HG03457 (cell line): Measurements from ENCODE around the gene F8A1.
"Not testable (repeated sequence)": the region's sequence is repeated elsewhere in the genome, so short reads cannot be mapped to it uniquely, and the experiment has no call there.

Source experiments
- ATAC-seq: cut with Tn5 transposase; IDR thresholded peaks from one replicate; pipeline ENCODE4 v1.9.1; 2021; ENCODE audit warnings: moderate number of reproducible peaks; ENCODE audit not compliant: unreplicated experiment

Gene F8A1

GRCh38 chrX:154886069-154886788 lies at the start of gene F8A1:
F8A1 (plus strand) TSS chrX:154886355; CDS start chrX:154886375, 20 bp downstream.
- ATAC-seq = peak; percentile 63

- no peak for ATAC-seq
Measured at GRCh38 chrX:154840856-154841255, 45.3 kb upstream of the F8A1 start.

GRCh38 chrX:154850957-154851611 lies 35.1 kb upstream of the F8A1 start:
- ATAC-seq = no peak

DNA sequence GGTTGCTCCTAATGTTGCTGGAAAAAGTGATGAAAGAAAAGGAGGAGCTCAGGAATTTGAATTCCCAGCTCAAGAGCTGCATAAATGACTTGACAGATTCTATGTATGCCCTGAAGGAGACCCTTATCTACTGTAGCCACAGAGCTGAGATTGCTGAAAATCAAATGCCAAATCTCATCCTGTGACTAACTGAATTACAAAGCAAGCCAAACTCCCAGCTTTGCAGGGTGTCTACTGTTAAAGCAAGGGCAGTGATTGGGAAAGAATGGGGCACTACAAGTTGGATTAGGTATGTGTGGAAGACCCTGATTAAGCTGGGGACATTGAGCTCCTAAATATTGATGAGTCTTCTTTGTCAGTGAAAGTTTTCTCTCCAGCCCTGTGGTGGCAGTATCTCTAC lies 30.9 kb upstream of the F8A1 start:
- ATAC-seq = no peak

GRCh38 chrX:154868522-154868921 lies 17.6 kb upstream of the F8A1 start:
- not testable (repeated sequence) for ATAC-seq

- no peak for ATAC-seq
Measured at GRCh38 chrX:154873329-154873728, 12.8 kb upstream of the F8A1 start.

- ATAC-seq = not testable (repeated sequence)
Measured at GRCh38 chrX:154884069-154884468, 2.1 kb upstream of the F8A1 start.

DNA sequence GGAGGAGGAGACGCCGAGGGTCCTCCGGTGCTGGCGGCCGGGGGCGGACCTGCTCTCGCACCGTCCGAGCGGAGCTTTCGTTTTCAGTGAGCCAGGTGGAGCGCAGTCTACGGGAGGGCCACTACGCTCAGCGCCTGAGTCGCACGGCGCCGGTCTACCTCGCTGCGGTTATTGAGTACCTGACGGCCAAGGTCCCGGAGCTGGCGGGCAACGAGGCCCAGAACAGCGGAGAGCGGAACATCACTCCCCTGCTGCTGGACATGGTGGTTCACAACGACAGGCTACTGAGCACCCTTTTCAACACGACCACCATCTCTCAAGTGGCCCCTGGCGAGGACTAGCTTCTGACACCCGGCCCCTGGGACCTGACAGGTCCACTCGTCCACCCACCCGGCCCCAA lies 1.1 kb upstream of the F8A1 start:
- not testable (repeated sequence) for ATAC-seq

GRCh38 chrX:154885549-154885948 lies 606 bp upstream of the F8A1 start:
- not testable (repeated sequence) for ATAC-seq

- ATAC-seq = peak; percentile 46
Measured at GRCh38 chrX:154886789-154887221, 650 bp downstream of the F8A1 start.

DNA sequence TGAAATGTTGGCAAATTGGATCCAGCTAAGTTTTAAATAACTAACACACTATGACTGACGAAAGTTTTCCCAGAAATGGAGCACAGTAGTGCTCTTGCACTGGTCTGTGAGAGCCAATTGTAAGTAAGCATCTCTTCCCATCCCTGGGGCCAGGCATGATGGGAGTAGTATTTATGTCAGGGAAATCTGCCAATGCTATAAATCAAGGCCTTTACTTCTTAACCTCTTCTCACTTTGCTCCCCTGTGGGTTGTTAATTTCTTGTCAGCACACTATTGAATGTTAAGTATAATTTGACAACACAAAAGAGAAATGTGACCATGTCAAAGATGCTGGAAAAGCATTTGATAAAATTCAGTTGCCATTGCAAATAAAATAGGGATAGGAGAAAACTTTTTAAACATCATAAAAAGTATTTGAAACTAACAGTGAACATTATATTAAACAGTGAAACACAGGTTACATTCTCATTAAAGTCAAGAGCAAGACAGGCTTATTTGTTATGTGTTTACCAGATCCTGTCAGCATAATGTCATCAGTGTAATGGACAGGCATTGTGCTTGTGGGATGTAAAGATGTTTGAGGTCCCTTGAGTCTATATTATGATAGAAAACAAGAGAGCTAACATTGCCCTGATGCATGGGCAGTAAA lies 5.0 kb downstream of the F8A1 start:
- ATAC-seq = no peak

GRCh38 chrX:154892296-154892695 lies 6.1 kb downstream of the F8A1 start:
- no peak for ATAC-seq

DNA sequence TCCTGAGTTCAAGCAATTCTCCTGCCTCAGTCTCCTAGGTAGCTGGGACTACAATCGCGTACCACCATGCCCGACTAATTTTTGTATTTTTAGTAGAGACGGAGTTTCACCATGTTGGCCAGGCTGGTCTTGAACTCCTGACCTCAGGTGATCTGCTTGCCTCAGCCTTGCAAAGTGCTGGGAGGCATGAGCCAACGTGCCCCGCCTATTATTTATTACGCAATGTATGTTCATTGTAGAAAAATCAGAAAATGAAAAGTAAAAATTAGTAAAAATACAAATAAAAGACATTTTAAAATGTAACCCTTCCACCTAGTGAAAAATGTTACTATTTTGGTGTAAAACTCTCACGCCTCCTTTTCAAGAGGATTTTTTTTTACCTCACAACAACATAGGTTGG lies 14.2 kb downstream of the F8A1 start:
- no peak for ATAC-seq

- no peak for ATAC-seq
Measured at GRCh38 chrX:154902408-154902807, 16.3 kb downstream of the F8A1 start.

- ATAC-seq = no peak
Measured at GRCh38 chrX:154908821-154909220, 22.7 kb downstream of the F8A1 start.

- ATAC-seq = not testable (repeated sequence)
Measured at GRCh38 chrX:154910048-154910447, 23.9 kb downstream of the F8A1 start.

DNA sequence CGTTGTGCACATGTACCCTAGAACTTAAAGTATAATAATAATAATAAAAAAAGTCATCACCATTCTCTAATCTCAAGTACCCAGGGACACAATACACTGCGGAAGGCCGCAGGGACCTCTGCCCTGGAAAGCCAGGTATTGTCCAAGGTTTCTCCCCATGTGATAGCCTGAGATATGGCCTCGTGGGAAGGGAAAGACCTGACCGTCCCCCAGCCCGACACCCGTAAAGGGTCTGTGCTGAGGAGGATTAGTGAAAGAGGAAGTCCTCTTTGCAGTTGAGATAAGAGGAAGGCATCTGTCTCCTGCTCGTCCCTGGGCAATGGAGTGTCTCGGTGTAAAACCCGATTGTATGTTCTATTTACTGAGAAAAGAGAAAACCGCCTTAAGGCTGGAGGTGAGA lies 24.4 kb downstream of the F8A1 start:
- not testable (repeated sequence) for ATAC-seq

GRCh38 chrX:154914052-154914451 lies 27.9 kb downstream of the F8A1 start:
- ATAC-seq = no peak

GRCh38 chrX:154918060-154918483 lies 31.9 kb downstream of the F8A1 start:
- no peak for ATAC-seq

DNA sequence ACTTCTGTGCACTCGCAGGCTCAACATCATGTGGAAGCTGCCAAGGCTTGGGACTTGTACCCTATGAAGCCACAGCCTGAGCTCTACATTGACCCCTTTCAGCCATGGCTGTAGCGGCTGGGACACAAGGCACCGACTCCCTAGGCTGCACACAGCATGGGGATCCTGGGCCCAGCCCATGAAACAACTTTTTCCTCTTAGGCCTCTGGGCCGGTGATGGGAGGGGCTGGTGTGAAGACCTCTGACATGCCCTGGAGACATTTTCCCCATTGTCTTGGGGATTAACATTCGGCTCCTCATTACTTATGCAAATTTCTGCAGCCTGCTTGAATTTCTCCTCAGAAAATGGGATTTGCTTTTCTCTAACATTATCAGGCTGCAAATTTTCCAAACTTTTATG lies 38.6 kb downstream of the F8A1 start:
- ATAC-seq = not testable (repeated sequence)
